Measurements from ENCODE around the gene SHLD2.
"Not testable (repeated sequence)": the region's sequence is repeated elsewhere in the genome, so short reads cannot be mapped to it uniquely, and the experiment has no call there.

SHLD2 gene

DNA sequence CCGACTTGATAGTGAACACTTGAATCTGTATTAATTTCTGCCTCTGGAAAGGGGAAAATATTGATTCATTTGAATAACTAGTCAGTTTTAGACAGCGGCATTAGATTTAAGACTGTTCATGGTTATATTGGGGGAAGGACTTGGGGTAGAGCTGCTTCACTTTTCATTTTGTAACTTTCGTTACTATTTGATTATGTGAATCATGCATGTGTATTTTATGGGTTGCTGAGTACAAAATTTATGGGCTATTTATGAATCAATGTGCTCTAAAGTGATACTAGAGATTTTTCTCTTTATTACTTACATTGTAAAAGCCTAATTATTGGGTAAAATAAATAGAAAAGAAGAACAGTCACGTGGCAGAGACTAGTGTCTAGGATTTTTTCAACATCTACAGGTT lies 5.3 kb upstream of the SHLD2 start:
- DNase-seq, result no peak

DNA sequence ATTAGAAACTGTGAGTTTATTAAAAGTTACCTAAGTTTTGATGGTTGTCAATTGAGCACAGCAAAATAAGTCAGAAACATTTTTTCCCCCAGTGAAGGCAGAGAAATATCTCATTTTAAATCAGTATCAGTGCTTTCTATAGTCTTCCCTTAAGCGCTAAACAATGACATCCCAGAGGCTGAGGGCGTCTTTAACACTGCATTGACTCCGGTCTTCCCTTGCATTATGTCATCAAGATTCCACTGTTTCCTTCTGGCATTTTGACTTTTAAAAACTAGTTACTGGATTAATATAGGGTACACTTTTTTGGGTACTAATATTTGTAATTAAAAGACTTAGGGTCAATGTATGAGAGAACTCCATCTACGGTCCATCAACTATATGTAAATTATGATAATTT lies 4.2 kb upstream of the SHLD2 start:
- no peak for DNase-seq

DNA sequence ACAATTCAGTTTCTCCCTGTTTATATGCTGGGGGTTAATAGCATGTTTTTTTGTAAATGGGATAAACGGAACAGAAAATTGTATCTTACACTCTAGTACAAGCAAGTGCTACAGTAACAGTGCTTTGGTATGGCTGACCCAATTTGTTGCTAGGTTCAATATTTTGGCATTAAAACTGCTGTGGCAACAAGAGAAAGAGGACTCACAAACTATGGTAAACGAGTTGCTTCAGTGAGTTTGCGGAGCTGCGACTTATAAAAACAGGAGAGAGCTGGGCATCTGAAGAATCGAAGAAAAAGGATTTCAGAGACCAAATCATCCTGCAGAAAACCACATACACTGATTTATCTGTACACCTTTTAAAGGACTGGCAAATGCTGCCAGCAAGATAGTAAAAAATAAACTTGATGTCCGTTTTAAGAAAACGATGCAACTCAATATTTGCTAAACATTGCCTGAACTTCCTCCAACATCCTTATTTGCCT lies 2.6 kb upstream of the SHLD2 start:
- no peak for DNase-seq

DNA sequence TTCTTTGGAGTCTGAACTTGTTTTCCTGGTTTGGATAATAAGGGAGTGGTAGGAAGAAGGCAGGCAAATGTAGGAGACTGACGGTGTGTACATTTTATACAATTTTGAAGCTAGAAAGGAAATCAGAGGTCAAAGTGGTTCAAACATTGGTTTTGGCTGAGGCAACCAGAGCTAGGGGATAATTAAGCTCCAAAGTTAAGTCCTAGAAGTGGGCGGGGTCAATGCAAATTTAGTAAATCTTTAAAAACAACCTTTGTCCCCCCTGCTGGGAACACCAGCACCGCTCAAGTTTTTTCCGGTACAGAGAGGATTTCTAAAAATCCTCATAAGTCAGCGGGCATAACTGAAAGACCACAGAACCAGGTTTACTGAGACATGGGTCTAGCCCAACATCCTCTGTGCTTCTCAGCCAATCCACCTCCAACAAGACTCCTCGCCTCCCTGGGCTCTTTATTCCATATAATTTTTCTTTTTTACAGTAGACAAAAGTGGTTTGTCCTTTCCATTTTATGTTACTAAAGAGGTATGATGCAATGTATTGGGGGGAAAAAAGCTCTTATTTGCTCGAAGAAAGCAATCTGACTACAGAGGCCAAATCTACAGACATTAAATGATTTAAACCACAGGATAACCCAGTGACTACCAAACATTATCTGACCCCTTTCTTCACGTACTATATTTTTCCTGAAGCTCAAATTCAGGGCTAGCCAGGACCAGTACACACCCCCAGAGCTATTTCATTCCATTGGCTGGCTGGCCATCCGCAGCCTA lies 2.0 kb upstream of the SHLD2 start:
- peak; percentile 26 for DNase-seq

DNA sequence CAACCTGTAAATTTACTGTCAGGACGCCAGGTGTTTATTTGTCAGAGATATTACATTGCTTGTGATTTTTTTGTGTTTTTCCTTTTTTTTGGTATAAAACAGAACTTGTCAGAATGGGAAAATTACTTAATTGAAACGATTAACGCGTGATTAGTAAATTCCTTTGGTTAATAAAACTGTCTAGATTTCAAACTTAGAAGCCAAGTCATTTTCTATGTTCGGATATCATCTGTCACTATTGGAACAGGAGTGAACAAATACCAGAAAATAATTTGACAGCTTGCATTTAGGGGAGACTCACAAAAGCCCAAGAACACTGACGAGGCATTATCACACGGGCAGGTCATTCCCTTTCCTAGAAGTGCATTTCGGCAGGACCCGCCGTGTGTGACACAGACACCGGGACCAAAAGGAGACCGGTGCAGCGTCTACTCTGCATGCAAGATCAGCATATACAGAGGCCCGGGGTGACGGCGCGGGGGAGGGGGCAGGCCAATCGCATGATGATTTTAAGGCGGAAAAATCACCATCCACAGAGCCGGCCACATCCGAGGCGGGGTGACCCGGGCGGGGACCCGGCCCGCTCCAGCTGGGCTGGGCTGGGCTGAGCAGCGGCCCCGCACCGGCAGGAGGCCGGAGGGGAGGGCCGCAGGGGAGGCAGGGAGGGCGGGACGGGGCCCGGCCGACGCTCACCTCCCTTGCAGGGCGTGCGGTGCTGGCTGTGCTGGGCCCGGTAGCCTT lies 1.2 kb upstream of the SHLD2 start:
- peak; percentile 55 for DNase-seq

DNA sequence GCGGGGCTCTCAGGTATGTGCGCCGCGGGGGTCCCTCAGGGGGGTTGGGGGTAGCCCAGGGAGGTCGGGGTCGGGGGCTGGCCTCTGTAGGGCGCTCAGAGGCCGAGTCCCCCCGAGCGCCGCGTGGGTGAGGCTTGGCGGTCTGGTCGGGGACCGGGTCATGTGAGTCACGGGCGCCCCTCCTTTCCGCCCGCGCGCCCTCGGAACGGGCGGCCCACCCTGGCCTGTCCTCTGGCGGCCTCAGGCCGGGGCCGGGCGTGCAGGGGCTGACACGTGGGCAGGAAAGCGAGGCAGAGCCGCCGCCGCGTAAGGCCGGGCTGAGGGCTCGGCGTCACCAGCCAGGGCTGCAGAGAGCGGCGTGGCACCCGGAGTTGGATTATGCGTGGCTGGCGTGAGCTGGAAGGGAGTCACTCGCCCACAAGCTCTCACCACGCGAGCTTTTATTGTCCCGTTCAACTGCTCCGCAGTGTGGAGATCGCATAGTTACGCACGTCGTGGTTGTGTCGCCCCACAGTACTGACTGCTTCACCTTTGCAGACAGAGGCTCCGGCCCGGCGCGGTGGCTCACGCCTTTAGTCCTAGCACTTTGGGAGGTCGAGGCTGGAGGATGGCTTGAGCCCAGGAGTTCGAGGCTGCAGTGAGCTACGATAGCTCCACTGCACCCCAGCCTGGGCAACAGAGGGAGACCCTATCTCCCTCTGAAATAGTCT lies 385 bp downstream of the SHLD2 start:
- peak; percentile 88 for DNase-seq

DNA sequence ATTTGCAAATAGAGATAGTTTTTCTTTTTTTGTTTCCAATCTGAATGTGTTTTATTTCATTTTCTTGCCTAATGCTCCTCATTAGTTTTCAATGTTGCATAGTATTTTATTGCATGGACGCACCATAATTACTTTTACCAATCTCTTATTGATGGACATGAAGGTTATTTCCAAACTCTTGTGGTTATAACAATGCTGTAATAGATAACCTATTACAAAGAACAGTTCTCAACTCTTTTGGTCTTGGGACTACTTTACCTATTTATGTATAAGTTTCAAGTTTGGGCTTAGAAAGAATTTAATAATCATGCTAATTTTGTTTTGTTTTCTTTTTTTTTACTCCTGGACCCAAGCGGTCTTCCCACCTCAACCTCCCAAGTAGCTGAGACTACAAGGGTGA lies 7.0 kb downstream of the SHLD2 start:
- no peak for DNase-seq

DNA sequence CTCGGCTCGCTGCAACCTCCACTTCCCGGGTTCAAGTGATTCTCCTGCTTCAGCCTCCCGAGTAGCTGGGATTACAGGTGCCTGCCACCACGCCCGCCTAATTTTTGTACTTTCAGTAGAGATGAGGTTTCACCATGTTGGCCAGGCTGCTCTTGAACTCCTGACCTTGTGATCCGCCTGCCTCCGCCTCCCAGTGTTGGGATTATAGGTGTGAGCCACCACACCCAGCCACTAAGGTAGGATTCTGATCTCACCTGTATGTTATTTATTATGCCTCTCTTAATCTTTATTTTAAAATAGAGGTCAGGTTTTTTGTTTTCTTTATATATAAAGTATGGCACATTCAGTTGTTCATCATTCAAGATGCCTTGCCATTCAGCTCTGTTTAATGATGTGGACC lies 9.7 kb downstream of the SHLD2 start:
- not testable (repeated sequence) for DNase-seq

DNA sequence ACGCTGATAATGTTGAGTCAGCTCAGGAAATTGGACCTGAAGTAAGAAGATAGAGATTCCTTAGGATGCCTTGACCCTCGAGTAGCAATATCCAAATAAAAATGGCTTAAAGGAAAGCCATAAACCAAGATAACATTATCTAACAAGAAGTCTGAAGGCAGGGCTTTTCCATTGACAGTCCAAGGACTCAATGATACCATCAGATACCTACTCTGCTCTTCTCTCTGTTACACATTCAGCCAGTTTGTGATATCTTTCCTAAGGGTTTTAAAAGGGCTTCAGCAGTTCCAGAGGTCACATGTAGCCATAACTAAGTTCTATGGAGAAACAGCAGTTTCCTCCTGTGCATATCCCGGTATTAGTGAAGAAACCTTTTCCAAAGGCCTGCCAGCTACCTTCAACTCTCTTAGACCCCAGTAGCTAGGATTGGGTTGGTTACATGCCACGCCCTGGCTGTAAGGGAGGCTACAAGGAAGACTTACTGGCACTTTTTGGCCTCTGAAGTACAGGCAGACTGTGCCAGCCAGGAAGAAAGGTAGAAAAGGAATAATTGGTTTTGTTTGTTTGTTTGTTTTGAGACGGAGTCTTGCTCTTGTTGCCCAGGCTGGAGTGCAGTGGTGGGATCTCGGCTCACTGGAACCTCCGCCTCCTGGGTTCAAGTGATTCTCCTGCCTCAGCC lies 10.6 kb downstream of the SHLD2 start:
- no peak for DNase-seq

DNA sequence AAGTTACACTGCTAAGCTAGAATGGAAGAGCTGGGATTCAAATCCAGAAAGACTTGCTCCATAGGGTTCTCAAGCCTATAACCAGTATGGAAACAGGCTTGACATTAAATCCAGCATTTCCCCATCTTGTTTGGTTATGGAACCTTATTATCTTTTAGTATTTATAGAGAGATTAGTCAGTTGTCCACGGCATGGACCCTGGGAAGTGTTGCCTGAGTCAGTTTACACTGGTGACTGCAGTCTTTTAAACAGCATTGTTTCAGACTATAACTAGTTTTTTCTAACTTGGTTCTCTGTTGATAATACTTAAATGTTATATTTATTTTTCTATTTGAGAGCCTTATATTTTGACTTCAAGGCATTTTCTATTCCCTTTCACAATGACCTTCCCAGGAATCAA lies 23.1 kb downstream of the SHLD2 start:
- DNase-seq, result not testable (repeated sequence)

DNA sequence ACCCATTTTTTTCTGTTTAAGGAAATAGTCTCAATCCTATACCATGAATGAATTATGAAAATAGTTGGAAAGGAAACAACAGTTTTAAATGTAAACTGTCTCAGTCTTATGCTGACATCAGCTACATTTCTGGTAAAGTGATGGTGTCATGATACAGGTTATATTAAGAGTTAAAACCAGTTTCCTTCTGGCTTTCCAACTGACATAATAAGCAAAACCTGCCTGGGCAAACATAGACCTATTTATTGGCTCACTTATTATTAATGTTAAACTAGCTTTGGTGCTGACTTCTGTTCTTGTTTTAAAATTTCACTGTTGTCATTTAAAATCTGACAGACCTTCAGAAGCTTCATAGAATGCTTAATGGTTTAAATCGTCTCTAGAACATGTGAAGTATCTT lies 24.0 kb downstream of the SHLD2 start:
- DNase-seq, result not testable (repeated sequence)

DNA sequence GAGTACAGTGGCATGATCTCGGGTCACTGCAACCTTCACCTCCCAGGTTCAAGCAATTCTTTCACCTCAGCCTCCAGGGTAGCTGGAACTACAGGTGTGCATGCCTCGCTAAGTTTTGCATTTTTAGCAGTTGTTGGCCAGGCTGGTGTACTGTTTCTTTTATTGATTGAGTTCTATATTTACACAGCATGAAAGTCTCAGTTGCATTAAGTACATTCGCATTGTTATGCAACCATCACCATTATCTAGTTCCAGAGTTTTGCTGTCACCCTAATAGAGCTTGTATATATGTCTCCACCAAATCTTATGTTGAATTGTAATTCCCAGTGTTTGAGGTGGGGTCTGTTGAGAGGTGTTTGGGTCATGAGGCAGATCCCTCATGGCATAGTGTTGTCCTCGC lies 28.3 kb downstream of the SHLD2 start:
- not testable (repeated sequence) for DNase-seq

DNA sequence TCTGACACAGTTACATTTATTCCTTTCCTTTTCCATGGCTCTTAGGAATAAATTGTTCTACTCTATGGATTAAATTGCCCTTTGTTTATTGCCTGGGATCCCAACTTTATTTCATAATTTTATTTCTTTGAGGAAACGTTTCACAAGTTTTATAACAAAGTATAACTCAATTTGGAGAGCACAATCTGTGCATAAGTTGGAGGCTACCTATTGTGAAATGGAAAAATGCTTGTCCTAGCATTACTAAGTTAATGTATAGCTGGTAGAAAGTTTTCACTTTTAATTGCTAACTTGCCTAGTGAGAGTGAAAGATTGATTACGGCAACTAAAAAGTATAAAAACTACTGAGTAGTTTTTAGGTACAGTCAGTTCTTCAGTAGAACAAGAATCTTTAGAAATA lies 32.0 kb downstream of the SHLD2 start:
- DNase-seq, result not testable (repeated sequence)

DNA sequence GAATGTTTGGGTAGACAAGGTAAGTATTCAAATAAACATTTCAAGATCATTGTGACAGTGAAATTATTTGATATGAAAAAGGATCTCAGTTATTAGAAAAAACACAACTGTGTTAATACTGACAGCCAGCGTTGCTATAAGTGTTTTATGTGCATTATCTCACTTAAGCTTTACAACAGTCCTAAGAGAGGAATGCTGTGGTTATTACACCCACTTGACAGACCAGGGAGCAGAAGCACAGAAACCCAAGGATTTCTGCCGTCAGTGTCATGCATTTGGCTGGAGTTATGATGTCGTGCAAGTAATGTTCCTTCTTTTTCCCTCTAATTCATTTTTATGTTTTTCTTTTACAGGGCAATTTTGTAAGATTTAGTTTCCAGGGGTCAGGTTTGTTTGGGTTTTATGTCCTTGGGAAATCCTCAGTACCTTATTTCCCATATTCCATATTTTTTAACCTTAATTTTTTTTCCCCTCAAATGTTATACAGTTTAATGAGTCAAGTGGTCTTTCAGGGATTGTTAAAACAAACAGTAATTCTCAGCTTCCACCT lies 32.7 kb downstream of the SHLD2 start:
- not testable (repeated sequence) for DNase-seq

DNA sequence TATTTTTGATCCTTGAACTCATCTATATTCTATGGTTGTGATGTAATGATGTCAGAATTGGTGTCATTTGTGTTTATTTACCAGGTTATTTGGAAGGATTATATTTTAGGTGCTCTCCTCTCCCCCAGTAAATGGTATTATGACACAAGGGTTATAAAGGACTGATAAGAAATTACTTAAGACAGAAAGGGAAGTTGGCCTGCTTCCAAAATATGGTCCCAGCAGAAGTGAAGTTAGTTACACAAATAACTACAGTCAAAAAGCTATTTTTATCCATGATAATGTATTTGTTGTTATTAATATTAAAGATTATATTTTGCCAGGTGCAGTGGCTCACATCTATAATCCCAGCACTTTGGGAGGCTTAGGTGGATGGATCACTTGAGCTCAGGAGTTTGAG lies 37.2 kb downstream of the SHLD2 start:
- peak; percentile 67 for DNase-seq

DNA sequence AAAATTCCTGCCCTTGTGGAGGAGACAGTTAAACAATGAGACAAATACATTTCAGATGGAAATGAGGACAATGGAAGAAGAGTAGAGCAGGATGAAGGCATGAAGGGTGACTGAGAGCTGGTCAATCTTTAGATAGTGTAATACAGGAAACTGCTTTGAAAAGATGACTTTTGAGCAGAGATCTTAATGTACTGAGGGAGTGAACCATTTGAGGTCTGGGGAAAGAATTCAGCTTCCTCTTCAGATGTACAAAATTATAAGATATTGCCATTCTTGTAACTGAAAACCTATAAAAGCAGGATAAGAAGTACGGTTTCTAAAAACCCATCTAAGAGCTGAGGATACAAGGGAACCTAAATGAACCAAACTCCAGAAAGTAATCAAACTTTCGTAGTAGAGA lies 38.9 kb downstream of the SHLD2 start:
- not testable (repeated sequence) for DNase-seq

DNA sequence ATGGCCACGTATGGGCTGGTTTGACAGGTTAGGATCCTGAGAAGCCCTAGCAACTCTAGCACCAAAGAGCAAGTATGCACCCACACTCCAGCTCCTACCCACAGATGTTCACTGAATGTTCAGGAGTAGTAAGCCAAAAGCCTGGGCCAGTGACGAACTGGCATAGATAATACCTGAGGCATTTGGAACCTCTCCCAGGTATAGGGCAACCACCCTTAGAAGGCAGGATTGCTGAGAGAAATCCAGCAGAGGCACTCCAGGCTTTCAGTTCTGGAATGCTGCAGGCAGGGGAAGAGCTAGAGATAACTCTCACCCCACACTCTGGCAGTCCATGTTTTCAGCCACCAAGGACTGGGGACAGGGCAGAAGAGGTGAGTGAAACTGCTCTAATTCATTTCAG lies 39.4 kb downstream of the SHLD2 start:
- DNase-seq, result not testable (repeated sequence)

DNA sequence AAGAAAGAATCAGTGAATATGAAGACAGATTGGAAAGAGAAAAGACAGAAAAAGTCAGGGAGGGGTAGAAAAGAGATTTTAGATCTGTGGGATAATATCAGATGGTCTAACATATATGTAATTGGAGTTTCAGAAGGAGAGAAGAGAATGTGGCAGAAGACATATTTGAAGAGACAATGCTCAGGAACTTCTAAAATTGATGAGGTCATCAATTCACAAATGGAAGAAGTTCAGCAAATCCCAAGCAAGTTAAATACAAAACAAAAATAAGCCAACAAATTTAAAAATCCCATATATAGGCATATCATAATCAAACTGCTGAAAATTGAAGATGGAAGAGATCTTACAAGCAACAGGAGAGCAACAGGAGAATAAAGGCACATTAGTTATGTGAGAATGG lies 42.5 kb downstream of the SHLD2 start:
- not testable (repeated sequence) for DNase-seq

DNA sequence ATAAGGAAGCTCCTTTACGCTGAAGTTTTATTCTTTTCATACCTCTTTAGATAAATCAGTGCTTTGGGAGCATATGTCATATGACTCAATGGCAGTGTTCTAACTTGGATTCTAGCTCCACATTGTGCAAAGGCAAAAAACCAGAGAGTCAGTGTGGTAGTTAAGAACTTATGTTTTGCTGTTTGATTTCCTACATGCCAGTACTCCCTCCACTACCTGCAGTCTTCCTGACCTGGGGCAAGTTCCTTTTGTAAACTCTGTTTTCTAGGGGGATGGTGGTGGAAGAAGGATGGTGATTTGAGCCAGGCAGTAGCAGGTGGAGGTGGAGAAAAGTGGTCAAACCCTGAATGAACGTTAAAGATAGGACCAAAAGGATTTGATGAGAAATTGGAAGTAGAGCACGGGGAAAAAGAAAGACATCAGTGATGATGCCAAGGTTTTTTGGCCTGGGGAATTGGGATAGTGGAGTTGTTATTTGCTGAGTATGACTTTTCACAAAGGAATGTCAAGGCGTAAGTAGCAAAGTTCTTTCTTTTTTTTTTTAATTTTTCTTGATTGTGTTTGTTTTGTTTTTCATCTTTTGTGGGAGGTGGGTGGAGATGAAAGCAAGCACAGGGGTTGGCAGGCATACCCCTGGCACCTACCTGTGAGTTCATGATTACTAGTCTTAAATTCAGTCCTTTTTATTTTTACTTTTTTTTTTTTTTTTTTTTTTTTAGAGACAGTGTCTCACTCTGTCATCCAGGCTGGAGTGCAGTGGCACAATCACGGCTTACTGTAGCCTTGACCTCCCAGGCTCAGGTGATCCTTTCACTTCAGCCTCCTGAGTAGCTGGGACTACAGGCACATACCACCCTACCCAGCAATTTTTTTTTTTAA lies 47.5 kb downstream of the SHLD2 start:
- DNase-seq, result not testable (repeated sequence)

DNA sequence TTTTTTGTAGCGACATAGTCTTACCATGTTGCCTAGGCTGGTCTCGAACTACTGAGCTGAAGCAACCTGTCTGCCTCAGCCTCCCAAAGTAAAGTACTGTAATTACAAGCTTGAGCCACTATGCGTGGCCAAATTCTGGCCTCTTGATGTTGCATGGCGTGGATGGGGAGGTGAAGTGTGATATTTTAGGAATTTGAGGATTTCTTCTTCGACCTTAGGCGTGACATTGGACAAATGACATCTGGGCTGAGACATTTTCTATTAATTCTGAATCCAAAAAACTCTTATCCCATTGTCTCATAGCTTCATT lies 48.1 kb downstream of the SHLD2 start:
- not testable (repeated sequence) for DNase-seq

DNA sequence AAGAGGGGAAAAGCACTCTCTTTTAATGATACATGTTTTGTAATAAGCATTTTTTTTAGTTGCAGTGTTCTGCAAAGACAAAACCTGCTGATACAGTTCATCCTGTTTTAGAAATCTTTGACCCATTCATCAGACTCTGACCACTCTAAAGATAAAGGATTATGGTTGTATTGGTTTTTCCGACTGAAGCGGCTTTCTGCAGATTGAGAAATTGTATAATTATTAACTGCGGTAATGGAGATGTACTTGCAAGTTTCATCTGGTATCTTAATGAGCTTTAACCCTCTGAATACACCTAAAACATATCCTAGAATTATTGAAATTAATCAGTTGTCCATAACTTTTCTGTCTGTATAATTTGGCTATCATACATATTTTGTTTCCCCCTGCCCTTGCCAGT lies 50.6 kb downstream of the SHLD2 start:
- not testable (repeated sequence) for DNase-seq
